BE2C (cell line): ENCODE measurements around the gene SPEN.
"Not testable (repeated sequence)": the region's sequence is repeated elsewhere in the genome, so short reads cannot be mapped to it uniquely, and the experiment has no call there.

Experiments
- DNase-seq: peaks from one replicate; pipeline ENCODE4 v3.0.0-alpha.2; 2020
- H3K27me3 ChIP-seq: fragments of 250-450 bp; sonication (Bioruptor Pico); 2 replicates; pipeline ENCODE4 v1.5.1; 2020; ENCODE audit warnings: mild to moderate bottlenecking
- H3K36me3 ChIP-seq: fragments of 250-450 bp; sonication (Bioruptor Pico); 2 replicates; pipeline ENCODE4 v1.5.1; 2020; ENCODE audit warnings: mild to moderate bottlenecking
- H3K4me1 ChIP-seq: fragments of 250-450 bp; sonication (Bioruptor Pico); 2 replicates; pipeline ENCODE4 v1.5.1; 2020
- H3K4me3 ChIP-seq: 2 replicates; pipeline ENCODE4 v1.5.1; 2011; ENCODE audit warnings: low read depth, low read length
- H3K9me3 ChIP-seq: fragments of 250-450 bp; sonication (Bioruptor Pico); 2 replicates; pipeline ENCODE4 v1.5.1; 2020
- TF ChIP-seq, protein P1 (sequence below): IDR thresholded peaks from 2 replicates; pipeline ENCODE4 v1.5.1; 2012; ENCODE audit warnings: mild to moderate bottlenecking, low read depth, low read length

SPEN gene

GRCh38 chr1:15838721-15839120 lies 8.8 kb upstream of the SPEN start:
- H3K9me3 ChIP-seq: no peaks in the 10 kb centered on the region
- no peak overlapping the region for H3K4me3 ChIP-seq
- no peak for DNase-seq
- no peaks in the 10 kb centered on the region for H3K4me1 ChIP-seq
- H3K27me3 ChIP-seq: no peaks in the 10 kb centered on the region
- TF ChIP-seq, protein P1, sequence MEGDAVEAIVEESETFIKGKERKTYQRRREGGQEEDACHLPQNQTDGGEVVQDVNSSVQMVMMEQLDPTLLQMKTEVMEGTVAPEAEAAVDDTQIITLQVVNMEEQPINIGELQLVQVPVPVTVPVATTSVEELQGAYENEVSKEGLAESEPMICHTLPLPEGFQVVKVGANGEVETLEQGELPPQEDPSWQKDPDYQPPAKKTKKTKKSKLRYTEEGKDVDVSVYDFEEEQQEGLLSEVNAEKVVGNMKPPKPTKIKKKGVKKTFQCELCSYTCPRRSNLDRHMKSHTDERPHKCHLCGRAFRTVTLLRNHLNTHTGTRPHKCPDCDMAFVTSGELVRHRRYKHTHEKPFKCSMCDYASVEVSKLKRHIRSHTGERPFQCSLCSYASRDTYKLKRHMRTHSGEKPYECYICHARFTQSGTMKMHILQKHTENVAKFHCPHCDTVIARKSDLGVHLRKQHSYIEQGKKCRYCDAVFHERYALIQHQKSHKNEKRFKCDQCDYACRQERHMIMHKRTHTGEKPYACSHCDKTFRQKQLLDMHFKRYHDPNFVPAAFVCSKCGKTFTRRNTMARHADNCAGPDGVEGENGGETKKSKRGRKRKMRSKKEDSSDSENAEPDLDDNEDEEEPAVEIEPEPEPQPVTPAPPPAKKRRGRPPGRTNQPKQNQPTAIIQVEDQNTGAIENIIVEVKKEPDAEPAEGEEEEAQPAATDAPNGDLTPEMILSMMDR: no peak
- H3K36me3 ChIP-seq: no peaks in the 10 kb centered on the region

DNA sequence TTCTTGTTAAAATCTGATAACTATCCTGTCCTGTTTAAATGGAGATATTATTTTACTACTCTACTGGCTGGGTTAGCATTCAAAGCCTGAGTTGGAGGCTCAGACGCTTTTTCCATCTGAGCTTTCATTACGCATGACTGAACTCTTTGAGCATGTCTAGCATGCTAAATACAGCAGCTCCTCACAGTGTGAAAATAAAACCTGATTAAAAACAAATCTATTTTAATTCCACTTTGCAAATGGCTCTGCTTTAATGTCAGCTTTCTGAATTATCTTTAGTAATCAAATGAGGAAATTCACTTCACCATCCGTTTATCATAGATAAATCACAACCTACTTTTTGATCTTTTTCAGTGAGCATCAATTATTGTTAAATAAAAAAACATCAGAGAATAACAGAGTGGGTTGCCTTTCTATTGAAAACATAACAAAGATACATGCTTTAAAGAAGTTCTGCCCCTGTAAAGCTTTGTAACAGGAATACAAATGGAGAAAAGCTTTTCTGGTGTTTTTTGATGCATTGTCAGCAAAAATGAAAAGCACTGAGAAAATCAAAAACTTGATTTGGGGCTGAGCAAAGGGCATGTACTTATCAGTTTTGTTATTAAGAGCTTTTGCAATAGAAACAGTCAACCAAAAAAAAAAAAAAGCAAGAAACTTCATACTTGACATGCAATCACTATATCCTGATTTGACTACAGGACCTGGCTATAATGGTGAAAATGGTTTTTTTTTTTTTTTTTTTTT lies 3.5 kb upstream of the SPEN start:
- no peaks in the 10 kb centered on the region for H3K9me3 ChIP-seq
- H3K4me1 ChIP-seq: no peaks in the 10 kb centered on the region
- no peak overlapping the region for H3K4me3 ChIP-seq
- no peaks in the 10 kb centered on the region for H3K36me3 ChIP-seq
- no peaks in the 10 kb centered on the region for H3K27me3 ChIP-seq
- TF ChIP-seq, protein P1: no peak
- DNase-seq: no peak

- not testable (repeated sequence) for H3K4me3 ChIP-seq, H3K4me1 ChIP-seq, DNase-seq, H3K9me3 ChIP-seq, H3K36me3 ChIP-seq, H3K27me3 ChIP-seq
Measured at GRCh38 chr1:15846056-15846455, 1.5 kb upstream of the SPEN start.

DNA sequence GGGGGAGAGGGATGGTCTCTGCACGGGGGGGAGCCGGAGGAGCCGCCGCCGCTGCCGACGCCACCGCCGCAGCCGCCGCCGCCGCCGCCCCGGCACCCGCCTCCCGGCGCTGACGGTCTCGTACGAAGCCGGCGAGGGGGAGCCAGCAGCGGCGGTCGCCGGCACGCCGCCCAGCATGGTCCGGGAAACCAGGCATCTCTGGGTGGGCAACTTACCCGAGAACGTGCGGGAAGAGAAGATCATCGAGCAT lies 311 bp downstream of the SPEN start:
- peak overlapping the region; percentile 92 for H3K4me3 ChIP-seq
- no peaks in the 10 kb centered on the region for H3K9me3 ChIP-seq
- no peaks in the 10 kb centered on the region for H3K27me3 ChIP-seq
- DNase-seq: no peak
- no peaks in the 10 kb centered on the region for H3K36me3 ChIP-seq
- no peaks in the 10 kb centered on the region for H3K4me1 ChIP-seq
- TF ChIP-seq, protein P1: no peak

DNA sequence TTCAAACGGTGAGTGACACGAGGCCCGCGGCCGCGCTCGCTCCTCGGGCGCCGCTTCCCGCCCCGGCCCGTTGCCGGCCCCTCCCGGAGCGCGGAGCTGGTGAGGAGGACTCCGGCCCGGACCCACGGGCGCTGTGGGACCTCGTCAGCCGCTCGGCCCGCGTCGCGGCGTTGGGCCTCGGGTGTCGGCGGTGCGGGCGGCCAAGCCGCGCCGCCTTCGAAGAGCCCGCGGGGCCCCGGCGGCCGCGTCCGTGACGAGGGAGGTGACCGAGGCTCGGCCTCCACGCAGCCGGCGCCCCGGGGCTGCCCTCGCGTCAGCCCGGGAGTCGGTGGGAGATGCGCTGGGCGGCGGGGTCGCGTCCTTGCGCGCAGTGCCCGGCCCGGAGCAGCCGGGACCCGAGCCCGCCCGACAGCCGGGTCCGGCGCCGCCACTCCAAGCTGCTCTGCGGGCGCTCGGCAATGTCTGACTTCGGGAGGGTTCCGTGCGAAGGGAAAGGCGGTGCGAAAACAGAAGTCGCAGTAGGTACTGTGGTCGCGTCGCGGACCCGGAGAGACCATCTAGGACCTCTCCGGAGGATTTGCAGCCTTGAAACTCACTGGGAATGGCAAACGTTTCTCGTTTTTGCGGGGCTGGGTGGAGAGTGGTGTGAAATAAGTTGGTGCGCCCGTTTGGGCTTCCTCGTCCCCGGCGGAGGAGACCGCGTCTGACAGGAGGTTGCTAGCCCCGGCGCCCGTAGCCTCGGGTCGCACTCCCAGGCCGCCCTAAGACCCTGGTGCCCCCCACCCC lies 829 bp downstream of the SPEN start:
- TF ChIP-seq, protein P1: no peak
- Histone ChIP-seq H3K27me3 (no peaks in the 10 kb centered on the region), H3K4me1 (no peaks in the 10 kb centered on the region), H3K36me3 (no peaks in the 10 kb centered on the region), H3K9me3 (no peaks in the 10 kb centered on the region), H3K4me3 (peak overlapping the region; percentile 92)
- peak; percentile 8 for DNase-seq

- H3K27me3 ChIP-seq: no peaks in the 10 kb centered on the region
- H3K9me3 ChIP-seq: no peaks in the 10 kb centered on the region
- no peaks in the 10 kb centered on the region for H3K4me1 ChIP-seq
- no peaks in the 10 kb centered on the region for H3K36me3 ChIP-seq
- TF ChIP-seq, protein P1: no peak
- peak overlapping the region; percentile 92 for H3K4me3 ChIP-seq
- peak; percentile 84 for DNase-seq
Measured at GRCh38 chr1:15848929-15849774, 1.6 kb downstream of the SPEN start.
